Parathyroid adenoma (tissue), 2 donors: ENCODE results near the gene CHML.

ENCODE experiments used
- H2AFZ ChIP-seq: fragments of 300-600 bp; sonication (generic); one replicate; pipeline ENCODE4 v1.7.0; 2017; ENCODE audit warnings: antibody characterized with exemption, mild to moderate bottlenecking
- H3K27ac ChIP-seq: fragments of 300-600 bp; sonication (generic); one replicate; pipeline ENCODE4 v1.7.0; 2017
- H3K27me3 ChIP-seq: fragments of 300-600 bp; sonication (generic); one replicate; pipeline ENCODE4 v1.7.0; 2017; ENCODE audit warnings: low read length; ENCODE audit not compliant: control insufficient read depth, insufficient read depth
- H3K36me3 ChIP-seq: fragments of 300-600 bp; sonication (generic); one replicate; pipeline ENCODE4 v1.7.0; 2017; ENCODE audit warnings: low read length; ENCODE audit not compliant: control insufficient read depth, insufficient read depth
- H3K4me1 ChIP-seq: fragments of 300-600 bp; sonication (generic); one replicate; pipeline ENCODE4 v1.7.0; 2017; ENCODE audit warnings: control low read depth
- H3K4me2 ChIP-seq: fragments of 300-600 bp; sonication (generic); one replicate; pipeline ENCODE4 v1.7.0; 2017; ENCODE audit warnings: low read length
- H3K4me3 ChIP-seq: fragments of 300-600 bp; sonication (generic); one replicate; pipeline ENCODE4 v1.7.0; 2017; ENCODE audit warnings: low read depth, low read length
- H3K79me2 ChIP-seq: fragments of 300-600 bp; sonication (generic); one replicate; pipeline ENCODE4 v1.7.0; 2017; ENCODE audit warnings: control low read depth
- H3K9ac ChIP-seq: fragments of 300-600 bp; sonication (generic); one replicate; pipeline ENCODE4 v1.7.0; 2017; ENCODE audit warnings: mild to moderate bottlenecking
- H3K9me3 ChIP-seq: fragments of 300-600 bp; sonication (generic); one replicate; pipeline ENCODE4 v1.7.0; 2017; ENCODE audit warnings: low read length; ENCODE audit not compliant: control insufficient read depth
- TF ChIP-seq, protein P1 (sequence below): fragments of 300-600 bp; sonication (generic); IDR thresholded peaks from one replicate; pipeline ENCODE4 v1.7.0; 2017; ENCODE audit warnings: antibody characterized with exemption, mild to moderate bottlenecking
- donor health status: primary hyperparathyroidism.

The CHML gene

DNA sequence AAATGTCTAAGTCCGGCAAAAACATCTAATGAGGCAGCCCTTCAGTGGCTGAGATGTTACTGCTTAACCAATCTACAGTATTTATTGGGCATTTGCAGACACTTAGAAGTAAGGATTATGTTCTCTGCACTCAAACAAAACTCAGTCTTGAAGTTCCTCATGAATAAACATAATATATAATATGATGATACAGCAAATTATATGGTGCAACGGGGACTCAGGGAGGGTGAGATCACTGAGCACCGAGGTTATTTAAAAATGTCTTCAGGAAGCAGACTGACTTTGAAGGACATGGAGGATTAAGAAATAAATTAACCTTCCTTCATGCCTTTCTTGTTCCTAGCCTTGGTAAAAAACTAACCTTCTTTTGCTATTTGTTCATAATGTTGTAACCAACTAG lies 39.8 kb upstream of the CHML start:
- TF ChIP-seq, protein P1, sequence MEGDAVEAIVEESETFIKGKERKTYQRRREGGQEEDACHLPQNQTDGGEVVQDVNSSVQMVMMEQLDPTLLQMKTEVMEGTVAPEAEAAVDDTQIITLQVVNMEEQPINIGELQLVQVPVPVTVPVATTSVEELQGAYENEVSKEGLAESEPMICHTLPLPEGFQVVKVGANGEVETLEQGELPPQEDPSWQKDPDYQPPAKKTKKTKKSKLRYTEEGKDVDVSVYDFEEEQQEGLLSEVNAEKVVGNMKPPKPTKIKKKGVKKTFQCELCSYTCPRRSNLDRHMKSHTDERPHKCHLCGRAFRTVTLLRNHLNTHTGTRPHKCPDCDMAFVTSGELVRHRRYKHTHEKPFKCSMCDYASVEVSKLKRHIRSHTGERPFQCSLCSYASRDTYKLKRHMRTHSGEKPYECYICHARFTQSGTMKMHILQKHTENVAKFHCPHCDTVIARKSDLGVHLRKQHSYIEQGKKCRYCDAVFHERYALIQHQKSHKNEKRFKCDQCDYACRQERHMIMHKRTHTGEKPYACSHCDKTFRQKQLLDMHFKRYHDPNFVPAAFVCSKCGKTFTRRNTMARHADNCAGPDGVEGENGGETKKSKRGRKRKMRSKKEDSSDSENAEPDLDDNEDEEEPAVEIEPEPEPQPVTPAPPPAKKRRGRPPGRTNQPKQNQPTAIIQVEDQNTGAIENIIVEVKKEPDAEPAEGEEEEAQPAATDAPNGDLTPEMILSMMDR, result no peak
- Histone ChIP-seq H3K36me3 (no peaks in the 10 kb centered on the region), H3K4me2 (no peak overlapping the region), H3K4me3 (no peak overlapping the region), H3K9me3 (no peaks in the 10 kb centered on the region), H3K4me1 (no peaks in the 10 kb centered on the region), H3K9ac (no peak overlapping the region), H3K79me2 (no peaks in the 10 kb centered on the region), H3K27me3 (no peaks in the 10 kb centered on the region), H3K27ac (no peak overlapping the region), H2AFZ (no peak overlapping the region)

DNA sequence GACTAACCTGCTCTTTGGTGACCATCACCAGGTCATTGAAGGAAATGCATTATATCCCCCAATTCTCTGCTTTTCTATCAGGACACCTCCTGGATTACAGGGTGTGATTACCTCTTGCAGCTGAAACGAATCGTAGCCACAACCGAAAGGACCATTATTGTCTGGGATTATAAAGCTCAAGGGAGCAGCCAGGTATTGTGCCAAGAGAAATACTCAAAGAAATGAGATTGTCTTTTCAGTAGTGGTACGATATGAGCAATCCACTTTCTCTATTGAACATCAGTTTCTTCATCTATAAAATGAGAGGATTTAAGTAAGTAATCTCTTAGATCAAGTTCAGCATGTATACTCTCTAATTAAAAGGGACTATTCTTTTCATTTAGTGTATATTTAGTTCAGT lies 39.2 kb upstream of the CHML start:
- H3K79me2 ChIP-seq, result no peaks in the 10 kb centered on the region
- H3K4me3 ChIP-seq, result no peak overlapping the region
- H3K9ac ChIP-seq, result no peak overlapping the region
- no peaks in the 10 kb centered on the region for H3K9me3 ChIP-seq
- H3K27ac ChIP-seq, result no peak overlapping the region
- H3K4me2 ChIP-seq, result no peak overlapping the region
- no peaks in the 10 kb centered on the region for H3K4me1 ChIP-seq
- TF ChIP-seq, protein P1, result no peak
- H3K27me3 ChIP-seq, result no peaks in the 10 kb centered on the region
- H2AFZ ChIP-seq, result no peak overlapping the region
- H3K36me3 ChIP-seq, result no peaks in the 10 kb centered on the region

GRCh38 chr1:241678536-241678935 lies 38.4 kb upstream of the CHML start:
- no peak overlapping the region for H3K4me3 ChIP-seq
- H3K4me1 ChIP-seq, result no peaks in the 10 kb centered on the region
- TF ChIP-seq, protein P1, result no peak
- no peaks in the 10 kb centered on the region for H3K36me3 ChIP-seq
- H3K4me2 ChIP-seq, result no peak overlapping the region
- H2AFZ ChIP-seq, result no peak overlapping the region
- no peak overlapping the region for H3K27ac ChIP-seq
- H3K79me2 ChIP-seq, result no peaks in the 10 kb centered on the region
- no peaks in the 10 kb centered on the region for H3K27me3 ChIP-seq
- no peak overlapping the region for H3K9ac ChIP-seq
- H3K9me3 ChIP-seq, result no peaks in the 10 kb centered on the region

GRCh38 chr1:241677201-241677600 lies 37.0 kb upstream of the CHML start:
- no peak overlapping the region for H3K4me2 ChIP-seq
- no peak overlapping the region for H3K4me3 ChIP-seq
- no peaks in the 10 kb centered on the region for H3K9me3 ChIP-seq
- H3K9ac ChIP-seq, result no peak overlapping the region
- H2AFZ ChIP-seq, result no peak overlapping the region
- H3K36me3 ChIP-seq, result no peaks in the 10 kb centered on the region
- no peaks in the 10 kb centered on the region for H3K79me2 ChIP-seq
- H3K4me1 ChIP-seq, result no peaks in the 10 kb centered on the region
- H3K27me3 ChIP-seq, result no peaks in the 10 kb centered on the region
- H3K27ac ChIP-seq, result no peak overlapping the region
- TF ChIP-seq, protein P1, result no peak

- no peak overlapping the region for H2AFZ ChIP-seq
- H3K36me3 ChIP-seq, result no peaks in the 10 kb centered on the region
- H3K4me2 ChIP-seq, result no peak overlapping the region
- H3K27me3 ChIP-seq, result no peaks in the 10 kb centered on the region
- no peaks in the 10 kb centered on the region for H3K9me3 ChIP-seq
- TF ChIP-seq, protein P1, result no peak
- no peaks in the 10 kb centered on the region for H3K79me2 ChIP-seq
- H3K9ac ChIP-seq, result no peak overlapping the region
- no peak overlapping the region for H3K4me3 ChIP-seq
- no peaks in the 10 kb centered on the region for H3K4me1 ChIP-seq
- H3K27ac ChIP-seq, result no peak overlapping the region
These were observed 35.8 kb upstream of the CHML start for GRCh38 chr1:241675983-241676382.
